Kidney tubule cell (primary cell): ENCODE measurements around the gene PPHLN1.
"Not testable (repeated sequence)": the region's sequence is repeated elsewhere in the genome, so short reads cannot be mapped to it uniquely, and the experiment has no call there.

ENCODE experiments used
- DNase-seq: peaks from one replicate; pipeline ENCODE4 v3.0.0-alpha.2; 2018; ENCODE audit warnings: low spot score

Gene PPHLN1

DNA sequence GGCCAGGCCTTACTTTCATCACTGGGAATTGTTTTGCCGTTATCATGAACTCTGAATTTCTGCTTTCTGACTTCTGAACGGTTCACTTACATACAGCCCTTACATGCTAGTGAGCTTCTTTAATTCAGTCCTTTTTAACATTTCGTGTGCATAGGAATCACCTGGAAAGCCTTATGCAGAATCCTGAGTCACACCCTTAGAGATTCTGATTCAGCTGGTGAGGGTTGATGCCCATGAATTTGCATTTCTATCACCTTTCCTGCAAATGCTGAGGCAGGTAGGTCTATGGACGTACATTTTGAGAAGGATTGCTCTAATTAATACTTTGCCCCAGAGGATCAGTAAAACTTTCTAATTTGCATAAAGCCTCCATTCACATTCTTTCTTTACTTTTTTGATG is 44.0 kb downstream of the PPHLN1 start:
- DNase-seq: no peak

DNA sequence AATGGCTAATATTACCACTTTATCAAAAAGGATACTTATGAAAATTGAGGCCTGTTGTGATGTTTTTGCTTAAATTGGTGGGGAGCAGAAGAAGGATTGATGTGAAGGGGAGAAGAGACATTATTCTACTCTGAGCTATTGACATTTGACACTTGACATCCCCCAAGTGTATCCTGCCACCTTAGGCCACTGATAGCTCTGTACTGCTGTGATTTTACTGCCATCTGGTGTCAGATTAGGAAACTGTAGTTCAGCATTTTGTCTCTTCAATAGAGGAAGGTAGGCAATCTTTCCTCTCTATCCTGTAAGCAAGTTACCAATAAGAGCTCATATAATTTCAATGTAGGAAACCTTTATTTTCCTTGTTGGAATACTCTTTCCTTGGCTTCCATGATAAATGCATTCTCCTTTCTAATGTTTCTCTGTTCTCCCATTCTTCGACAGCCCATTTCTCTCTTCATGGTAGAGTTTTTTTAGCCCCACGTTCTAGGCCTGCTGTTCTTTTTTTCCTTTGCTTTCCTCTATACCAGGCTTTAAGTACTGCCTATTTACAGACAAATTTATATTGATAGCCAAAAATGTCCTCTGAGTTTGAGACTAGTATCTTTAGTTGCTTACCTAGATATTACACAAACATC is 46.3 kb downstream of the PPHLN1 start:
- DNase-seq: peak; percentile 62

DNA sequence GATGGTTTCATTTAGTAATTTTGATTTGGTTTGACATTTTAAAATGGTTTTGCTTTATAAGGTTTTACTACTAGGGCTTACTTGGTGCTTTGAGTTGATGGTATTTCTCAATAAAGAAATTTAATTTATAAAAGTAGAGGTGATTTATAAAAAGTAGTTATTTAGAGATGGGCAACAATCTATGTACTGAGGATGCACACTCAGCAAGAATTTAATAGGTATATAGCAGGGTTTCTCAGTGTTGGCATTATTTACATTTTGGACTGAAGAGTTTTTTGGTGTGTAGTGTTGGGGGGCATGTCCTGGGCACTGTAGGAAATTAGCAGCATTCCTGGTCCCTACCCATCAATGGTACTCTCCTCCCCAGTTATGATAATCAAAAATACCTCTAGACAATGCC is 47.7 kb downstream of the PPHLN1 start:
- DNase-seq: no peak

DNA sequence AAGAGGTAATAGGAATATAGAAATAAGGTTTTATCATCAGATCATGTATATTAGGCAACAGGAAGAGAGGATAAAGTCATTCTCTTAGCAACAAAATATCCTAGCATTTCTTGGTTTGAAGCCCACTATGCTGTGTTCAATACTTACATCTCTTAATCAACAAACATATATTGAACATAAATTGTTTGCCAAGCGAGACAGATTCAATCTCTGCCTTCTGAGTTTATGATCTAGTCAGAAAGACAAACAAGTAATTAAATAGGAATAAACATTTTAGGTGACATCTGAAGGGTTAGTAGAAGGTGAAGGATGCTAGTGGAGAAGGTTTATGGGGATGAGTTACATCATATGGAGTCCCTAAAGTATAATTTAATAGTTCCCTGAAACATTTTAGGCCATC is 54.8 kb downstream of the PPHLN1 start:
- no peak for DNase-seq

DNA sequence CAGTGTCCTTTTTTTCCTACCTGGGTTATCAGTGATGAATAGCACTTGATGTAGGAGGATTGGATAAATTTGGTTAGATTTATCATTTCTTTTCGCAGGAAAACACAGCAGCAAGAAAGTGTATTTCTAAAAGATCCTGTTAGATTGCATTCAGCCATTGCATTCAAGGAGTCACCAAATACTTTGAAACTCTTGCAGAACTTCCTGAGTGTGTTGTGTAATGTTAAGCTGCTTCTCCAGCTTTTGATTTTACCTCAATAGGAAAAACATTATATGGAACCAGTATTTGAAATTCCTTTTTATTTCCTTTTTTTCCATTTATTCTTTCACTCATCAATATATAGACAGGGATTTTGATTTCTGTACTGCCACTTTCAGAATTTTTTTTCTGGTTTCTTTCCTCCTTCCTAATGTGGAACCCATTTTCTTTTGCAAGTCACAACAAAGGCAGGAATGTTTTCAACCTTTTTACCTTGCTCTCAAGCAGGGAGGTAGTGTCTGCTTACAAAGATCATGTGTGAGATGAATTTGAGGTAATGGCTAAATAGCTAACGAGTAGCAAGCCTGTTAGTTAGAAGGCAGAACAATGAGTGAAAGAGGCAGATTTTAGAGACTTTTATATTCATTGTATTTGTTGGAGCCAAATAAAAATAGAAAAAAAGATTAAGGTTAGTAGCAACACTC is 56.2 kb downstream of the PPHLN1 start:
- DNase-seq: no peak

DNA sequence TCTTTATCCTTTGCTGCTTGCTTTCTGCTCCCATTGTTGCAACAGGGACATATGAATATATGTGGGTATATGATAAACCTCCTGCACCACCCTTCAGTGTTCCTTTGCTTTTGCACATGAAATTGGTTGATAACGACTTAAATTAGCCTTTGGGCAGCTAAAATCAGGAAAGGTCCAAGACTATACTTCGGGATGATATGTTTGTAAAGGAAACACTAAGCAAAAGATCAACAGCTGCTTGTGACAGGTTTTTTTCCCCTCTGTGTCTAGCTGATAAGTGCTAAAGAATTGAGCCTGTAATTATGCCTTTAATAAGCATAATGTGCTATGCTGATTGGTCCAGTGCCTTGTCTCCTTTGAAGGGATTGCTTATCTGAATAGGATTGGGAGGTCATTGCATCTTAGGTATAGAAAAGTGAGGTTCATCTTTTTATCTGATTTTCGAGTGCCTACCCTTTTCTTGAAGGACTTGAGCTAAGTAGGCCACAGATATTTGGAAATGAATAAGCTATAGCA is 59.4 kb downstream of the PPHLN1 start:
- no peak for DNase-seq

DNA sequence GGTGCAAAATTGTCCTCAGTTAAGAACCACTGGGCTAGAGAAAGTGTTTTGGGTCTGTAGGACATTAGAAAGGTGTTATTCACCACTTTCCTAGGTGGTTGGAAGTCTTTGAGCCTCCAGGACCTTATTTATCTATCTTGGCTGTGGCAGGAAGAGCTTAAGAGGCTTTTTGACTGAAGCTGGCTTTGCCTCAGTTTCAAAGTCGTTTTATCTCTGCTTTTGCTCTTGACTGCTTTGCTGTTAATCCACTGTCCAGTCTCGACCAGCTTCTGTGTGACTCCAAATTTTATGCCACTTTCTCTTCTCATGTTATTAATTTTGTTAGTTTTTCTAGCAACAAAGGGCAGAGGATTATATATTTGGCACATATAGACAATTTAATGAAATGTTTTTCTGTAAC is 60.3 kb downstream of the PPHLN1 start:
- no peak for DNase-seq

DNA sequence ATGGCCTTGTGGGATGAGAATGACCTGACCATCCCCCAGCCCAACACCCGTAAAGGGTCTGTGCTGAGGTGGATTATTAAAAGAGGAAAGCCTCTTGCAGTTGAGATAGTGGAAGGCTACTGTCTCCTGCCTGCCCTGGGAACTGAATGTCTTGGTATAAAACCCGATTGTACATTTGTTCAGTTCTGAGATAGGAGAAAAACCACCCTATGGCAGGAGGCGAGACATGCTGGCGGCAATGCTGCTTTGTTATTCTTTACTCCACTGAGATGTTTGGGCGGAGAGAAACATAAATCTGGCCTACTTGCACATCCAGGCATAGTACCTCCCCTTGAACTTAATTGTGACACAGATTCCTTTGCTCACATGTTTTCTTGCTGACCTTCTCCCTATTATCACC is 62.1 kb downstream of the PPHLN1 start:
- not testable (repeated sequence) for DNase-seq

DNA sequence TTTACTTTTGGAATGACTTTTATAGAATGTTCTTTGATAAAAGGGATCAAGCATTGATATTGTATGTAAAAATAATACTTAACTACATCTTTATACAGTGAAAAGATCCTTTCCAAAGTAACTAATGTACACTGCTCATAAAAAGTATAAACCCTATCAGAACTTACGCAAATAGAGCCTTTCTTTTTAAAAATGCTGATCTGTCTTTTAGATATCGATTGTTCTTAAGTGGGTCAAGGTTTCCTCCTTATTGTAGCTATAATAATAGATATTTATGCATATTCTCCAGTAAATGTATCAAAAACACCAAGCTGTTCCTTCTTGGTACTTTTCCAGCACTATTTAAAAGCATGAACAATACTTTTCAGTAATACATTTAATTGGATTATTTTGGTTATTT is 68.5 kb downstream of the PPHLN1 start:
- DNase-seq: no peak

DNA sequence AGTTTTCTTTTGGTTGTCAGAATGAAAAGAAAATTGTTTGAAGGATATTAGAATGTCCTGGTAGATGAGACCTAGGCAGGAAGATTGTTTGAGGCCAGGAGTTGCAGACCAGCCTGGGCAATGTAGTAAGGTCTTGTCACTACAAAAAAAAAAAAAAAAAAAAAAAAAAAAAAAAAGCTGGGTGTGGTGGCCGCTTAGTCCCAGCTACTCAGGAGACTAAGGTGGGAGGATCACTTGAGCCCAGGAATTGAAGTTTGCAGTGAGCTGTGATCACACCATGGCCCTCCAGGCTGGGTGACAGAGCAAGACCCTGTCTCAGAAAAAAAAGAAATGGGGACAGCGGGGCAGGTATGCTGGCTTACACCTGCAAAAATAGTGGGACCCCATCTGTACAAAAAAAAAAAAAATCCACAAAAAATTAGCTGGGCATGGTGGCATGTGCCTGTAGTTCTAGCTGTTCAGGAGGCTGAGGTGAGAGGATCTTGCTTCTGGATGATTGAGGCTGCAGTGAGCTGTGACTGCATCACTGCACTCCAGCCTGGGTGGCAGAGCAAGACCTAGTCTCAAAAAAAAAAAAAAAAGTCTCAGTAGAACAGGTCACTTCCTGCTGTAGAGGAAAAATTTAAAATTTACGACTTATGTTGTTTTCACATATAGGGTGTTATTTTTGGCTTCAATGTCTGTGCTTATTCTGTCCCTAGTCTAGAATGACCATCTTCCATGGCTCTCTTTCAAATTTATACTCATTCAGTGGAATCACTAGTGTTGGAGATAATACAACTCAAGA is 70.7 kb downstream of the PPHLN1 start:
- DNase-seq: peak; percentile 5

DNA sequence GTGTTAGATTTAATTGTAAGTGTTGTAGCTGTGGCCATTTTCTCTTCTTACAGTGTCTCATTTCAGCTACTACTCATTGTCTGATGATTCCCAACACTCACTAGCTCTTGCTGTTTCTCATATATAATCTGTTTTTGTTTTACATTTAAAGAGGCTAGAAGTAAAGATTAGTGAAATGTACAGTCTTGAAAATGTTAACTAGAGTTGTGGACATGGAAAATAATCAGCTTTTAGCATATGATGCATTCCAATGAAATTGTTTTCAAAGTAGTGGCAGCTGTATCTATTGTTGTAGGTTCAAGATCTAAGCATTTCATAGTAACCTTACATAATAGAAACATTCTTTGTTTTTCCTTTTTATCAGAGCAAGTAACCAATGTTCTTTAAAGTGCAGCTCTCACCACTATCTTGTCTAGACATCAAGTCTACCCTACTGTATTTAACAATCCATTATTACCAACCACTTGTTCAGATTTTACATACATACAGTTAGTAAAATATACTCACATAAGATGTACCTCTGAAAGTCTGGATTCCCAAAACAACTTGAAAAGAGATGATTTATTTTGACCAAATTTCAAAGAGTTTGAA is 76.9 kb downstream of the PPHLN1 start:
- no peak for DNase-seq

DNA sequence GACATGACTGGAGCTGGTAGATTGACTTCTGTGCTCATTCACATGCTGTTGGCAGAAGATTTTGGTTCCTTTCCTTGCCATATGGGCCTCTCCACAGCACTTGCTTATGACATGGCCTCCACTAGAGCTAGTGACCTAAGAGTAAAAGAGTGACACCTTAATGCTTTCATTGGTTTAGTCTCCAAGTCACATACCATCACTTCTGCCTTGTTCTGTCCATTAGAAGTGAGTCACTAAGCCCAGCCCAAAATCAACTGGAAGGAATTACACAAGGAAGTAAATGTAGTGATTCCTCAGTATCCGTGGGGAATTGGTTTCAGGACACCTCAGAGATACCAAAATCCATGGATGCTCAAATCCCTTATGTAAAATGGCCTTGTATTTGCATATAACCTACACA is 81.3 kb downstream of the PPHLN1 start:
- DNase-seq: peak; percentile 72

DNA sequence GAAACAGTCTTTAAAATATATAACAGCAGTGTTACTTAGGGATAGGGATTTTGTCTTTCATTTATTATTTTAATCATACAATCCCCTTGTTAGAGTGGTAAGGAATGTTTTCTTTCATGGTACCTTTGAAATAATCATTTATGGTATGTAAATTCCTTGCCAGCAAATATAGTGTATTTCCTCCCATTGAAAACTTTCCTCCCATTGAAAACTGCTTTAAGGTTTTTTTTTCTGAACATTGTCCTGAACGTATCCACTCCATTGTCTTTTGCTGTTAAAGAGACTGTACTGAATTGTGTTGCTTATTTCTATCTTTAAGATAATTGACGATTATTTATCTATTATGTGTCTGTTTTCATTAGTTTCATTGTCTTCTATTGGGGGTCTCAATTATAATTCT is 83.5 kb downstream of the PPHLN1 start:
- DNase-seq: no peak

DNA sequence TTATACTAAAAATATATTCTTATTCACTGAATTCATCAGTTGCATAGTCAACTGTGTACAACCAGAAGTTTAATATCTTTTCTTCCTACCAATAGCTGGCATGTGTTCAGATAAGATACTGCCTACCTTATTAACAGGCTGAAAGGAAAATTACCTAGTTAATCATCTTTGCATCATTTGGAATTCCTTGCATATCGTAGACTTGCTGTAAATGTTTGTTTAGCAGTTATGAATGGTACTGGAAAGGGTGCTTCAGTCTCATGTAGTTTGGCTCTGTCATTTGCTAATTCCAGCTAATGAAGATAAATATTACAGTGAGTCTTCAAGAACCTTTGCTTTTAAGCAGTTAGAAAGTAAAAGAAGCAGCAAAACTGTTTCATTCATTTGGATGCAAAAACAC is 84.4 kb downstream of the PPHLN1 start:
- DNase-seq: peak; percentile 21

DNA sequence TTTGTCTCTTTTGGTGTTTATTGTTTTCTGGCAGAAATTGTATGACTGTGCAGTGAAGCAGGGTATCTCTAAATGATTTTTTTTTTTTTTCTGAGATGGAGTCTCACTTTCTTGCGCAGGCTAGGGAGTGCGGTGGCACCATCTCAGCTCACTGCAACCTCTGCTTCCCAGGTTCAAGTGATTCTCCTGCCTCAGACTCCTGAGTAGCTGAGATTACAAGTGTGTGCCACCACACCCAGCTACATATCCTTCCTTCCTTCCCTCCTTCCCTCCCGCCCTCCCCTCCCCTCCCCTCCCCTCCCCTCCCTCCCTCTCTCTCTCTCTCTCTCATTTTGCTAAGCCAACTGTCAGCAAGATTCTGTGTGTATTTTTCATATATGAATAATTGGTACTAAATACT is 94.4 kb downstream of the PPHLN1 start:
- DNase-seq: no peak

DNA sequence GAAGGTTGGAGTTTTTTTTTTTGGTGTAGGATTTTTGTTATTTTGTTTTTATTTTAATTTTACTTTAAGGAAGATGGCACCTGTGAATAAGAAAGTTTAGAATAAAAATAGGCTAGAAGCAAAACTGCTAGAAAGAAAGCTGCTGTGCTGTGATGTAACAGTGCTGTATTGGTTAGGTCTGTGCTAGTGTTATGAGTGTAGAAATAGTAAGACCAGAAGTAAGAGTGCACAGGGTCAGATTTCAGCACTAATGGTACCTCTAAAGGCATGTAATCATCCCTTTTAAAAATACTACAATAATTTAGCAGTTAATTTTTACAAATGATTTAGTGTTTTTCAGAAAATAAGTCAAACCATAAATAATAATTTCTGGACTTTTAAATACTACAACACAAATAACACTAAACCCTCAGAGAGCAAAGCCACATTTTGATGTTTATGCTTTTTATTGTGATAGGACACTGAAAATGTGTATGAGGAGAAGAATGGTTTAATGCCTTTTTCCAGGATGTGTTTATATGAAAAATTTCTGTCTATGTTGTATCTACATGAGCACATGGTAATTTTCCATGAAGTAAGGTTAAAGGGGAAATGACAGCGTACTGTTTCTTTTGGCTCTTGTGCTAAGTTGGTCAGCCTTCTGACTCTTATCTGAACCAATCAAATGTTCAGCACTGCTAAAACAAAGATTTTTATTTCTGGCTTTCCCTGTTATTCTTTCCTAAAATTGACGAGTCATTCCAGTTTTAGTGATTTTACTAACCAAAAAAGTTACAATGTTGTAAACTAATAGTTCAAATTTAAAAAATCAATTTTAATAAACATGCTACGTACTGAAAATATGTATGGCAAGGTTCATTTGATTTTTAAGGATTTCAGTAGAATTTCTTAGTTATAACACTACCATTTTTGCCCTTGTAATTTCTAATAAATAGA is 96.1 kb downstream of the PPHLN1 start:
- no peak for DNase-seq

DNA sequence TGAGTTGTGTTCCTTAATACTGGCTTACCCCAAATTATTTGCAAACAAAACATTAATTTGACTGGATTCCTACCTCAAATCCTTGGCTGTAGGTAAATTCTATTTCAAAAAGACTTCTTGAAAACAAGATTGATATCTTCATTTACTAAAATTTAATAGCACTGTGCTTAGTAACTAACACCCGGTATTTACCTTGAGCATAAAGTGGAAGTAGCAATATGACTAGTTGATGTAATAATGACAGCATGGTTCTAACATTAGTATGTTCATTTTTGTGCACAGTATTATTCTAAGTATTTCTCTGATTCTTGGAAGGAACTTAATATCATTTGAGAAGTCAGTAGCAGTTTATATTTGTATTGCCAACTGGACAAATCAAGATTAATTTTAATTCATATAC is 96.8 kb downstream of the PPHLN1 start:
- DNase-seq: no peak

DNA sequence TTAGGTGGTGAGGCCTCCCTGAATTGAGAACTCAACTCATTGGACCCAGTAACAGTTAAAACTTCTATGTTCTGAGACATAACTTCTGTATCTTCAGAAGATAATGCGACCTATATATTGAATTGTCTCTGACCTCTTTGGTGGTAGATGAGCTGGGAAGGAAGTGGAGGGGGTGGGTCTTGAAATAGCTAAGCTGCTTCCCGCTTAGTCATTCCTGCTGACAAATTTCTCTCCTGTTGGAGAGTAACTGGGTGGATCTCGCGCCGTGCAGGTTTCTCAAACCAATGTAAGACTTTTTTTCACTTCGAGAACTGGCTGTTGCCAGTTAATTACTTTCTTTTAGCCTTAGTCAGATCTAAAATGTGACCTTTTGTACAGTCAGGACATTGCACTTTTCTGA is 100.8 kb downstream of the PPHLN1 start:
- DNase-seq: peak; percentile 82

DNA sequence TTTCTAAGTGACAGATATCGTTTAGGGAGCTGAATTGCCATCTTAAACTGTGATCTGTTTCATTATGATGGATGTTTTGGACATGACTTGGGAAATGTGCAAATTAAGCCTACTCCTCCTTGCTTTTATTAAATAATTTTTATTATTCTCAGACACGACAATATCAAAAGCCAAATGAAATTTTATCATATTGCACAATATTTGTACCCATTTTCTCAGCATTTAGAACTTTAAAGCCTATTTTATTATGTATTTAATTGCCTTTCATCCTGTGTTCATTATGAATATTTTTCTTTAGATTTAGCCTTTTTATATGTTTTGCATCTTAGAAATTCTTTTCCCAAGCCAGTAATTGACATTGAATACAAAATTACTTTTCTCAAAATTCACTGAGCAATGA is 102.9 kb downstream of the PPHLN1 start:
- DNase-seq: no peak

DNA sequence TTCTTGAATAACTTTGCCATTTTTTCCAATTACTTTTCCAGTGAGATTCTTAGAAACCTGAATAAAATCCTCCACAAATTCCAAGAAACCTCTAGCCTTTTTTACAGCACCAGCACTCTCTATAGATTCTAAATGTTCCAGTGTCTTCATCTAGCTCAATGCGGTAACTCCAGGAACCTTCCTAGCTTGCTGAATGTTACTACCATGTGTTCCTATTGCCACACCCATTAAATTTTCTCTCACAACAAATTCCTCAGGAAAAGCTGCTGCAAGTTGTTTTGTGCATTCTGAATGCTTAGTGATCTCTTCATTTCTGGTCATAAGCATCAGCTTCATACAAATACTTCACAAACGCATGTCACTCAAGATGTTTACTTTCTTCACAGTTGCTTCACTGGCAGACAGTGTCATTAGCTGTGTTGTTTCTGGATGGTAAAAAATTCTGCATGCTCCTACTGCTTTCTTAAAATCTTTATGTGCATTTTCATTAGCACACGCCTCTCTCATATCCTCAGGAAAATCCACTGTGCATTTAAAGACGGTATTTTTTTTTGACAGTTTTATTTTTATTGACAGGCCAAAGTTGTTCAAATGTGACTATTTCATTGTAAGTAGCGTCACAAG is 106.7 kb downstream of the PPHLN1 start:
- no peak for DNase-seq

DNA sequence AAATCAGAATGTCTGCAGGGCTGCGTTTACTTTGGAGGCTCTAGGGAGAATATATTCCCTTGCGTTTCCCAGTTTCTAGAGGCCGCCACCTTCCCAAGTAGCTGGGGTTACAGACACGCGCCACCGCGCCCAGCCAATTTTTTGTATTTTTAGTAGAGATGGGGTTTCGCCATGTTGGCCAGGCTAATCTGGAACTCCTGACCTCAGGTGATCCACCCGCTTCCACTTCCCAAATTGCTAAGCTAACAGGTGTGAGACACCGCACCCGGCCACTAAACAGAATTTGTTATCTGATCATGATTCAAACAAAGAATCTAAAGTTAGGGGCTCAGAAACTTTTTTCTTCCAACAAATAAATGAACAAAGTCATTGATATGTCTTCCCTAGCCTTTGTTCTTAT is 114.6 kb downstream of the PPHLN1 start:
- no peak for DNase-seq
